ENCODE results near the gene MIP.

DNA sequence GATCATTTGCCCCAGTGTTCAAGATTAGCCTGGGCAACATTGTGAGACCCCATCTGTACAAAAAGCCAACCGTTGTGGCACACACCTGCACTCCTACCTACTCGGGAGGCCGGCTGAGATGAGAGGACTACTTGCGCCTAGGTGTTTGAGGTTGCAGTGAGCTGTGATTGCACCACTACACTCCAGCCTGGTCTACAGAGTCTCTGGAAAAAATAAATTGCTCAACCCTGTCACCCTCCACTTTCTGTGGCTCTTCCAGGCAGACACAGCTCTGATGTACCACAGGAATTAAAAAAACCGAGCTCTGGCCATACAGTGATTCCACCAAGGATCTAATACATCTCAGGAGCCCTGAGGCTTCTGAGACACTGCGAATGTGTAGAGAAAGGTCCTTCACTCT, 19.6 kb downstream of the MIP start:
- TF ChIP-seq, protein P1, sequence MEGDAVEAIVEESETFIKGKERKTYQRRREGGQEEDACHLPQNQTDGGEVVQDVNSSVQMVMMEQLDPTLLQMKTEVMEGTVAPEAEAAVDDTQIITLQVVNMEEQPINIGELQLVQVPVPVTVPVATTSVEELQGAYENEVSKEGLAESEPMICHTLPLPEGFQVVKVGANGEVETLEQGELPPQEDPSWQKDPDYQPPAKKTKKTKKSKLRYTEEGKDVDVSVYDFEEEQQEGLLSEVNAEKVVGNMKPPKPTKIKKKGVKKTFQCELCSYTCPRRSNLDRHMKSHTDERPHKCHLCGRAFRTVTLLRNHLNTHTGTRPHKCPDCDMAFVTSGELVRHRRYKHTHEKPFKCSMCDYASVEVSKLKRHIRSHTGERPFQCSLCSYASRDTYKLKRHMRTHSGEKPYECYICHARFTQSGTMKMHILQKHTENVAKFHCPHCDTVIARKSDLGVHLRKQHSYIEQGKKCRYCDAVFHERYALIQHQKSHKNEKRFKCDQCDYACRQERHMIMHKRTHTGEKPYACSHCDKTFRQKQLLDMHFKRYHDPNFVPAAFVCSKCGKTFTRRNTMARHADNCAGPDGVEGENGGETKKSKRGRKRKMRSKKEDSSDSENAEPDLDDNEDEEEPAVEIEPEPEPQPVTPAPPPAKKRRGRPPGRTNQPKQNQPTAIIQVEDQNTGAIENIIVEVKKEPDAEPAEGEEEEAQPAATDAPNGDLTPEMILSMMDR (IDR thresholded peaks at IDR 0.05): no peak
- no peak for TF ChIP-seq POLR2A (IDR thresholded peaks at IDR 0.05)
- no peak for TF ChIP-seq POLR2AphosphoS5 (IDR thresholded peaks at IDR 0.05)
- no peak for TF ChIP-seq EP300 (IDR thresholded peaks at IDR 0.05)

All from sigmoid colon (tissue), 4 donors.